Osteocyte (in vitro differentiated cells): Measurements from ENCODE around the gene RBM42. TPM values are rescaled to one million over a fixed set of nuclear protein-coding genes. Genes with fewer than 3 reads are reported as not detected.
"Not testable (repeated sequence)": the region's sequence is repeated elsewhere in the genome, so short reads cannot be mapped to it uniquely, and the experiment has no call there.

Experiments
- DNase-seq: peaks from one replicate; pipeline ENCODE4 v3.0.0; 2021; ENCODE audit warnings: mixed read lengths; ENCODE audit not compliant: unreplicated experiment; ENCODE audit errors: extremely low spot score
- H3K27ac Mint-ChIP-seq: one replicate; pipeline ENCODE4 v1.8.0; 2021; ENCODE audit warnings: mild to moderate bottlenecking, mixed read lengths; ENCODE audit not compliant: unreplicated experiment
- H3K27me3 Mint-ChIP-seq: one replicate; pipeline ENCODE4 v1.8.0; 2021; ENCODE audit warnings: mixed read lengths; ENCODE audit not compliant: unreplicated experiment
- H3K36me3 Mint-ChIP-seq: one replicate; pipeline ENCODE4 v1.8.0; 2021; ENCODE audit warnings: mixed read lengths; ENCODE audit not compliant: unreplicated experiment
- H3K4me1 Mint-ChIP-seq: one replicate; pipeline ENCODE4 v1.8.0; 2021; ENCODE audit warnings: mixed read lengths; ENCODE audit not compliant: unreplicated experiment
- H3K4me3 Mint-ChIP-seq: one replicate; pipeline ENCODE4 v1.8.0; 2021; ENCODE audit warnings: mild to moderate bottlenecking, moderate library complexity, mixed read lengths; ENCODE audit not compliant: unreplicated experiment
- H3K9me3 Mint-ChIP-seq: one replicate; pipeline ENCODE4 v1.8.0; 2021; ENCODE audit warnings: mixed read lengths; ENCODE audit not compliant: unreplicated experiment
- total RNA-seq: library from RNA; stranded (reverse); gene quantifications from 2 replicates; pipeline ENCODE4 v1.2.1, GENCODE V29; 2021
- TF ChIP-seq, protein P1 (sequence below): fragments of 200-600 bp; sonication (generic); IDR thresholded peaks from 2 replicates; pipeline ENCODE4 v1.5.0; 2021; ENCODE audit warnings: antibody characterized with exemption, mild to moderate bottlenecking, moderate library complexity

Gene RBM42
- total RNA-seq, 1 donor from 2014 or later: 95.3 TPM

DNA sequence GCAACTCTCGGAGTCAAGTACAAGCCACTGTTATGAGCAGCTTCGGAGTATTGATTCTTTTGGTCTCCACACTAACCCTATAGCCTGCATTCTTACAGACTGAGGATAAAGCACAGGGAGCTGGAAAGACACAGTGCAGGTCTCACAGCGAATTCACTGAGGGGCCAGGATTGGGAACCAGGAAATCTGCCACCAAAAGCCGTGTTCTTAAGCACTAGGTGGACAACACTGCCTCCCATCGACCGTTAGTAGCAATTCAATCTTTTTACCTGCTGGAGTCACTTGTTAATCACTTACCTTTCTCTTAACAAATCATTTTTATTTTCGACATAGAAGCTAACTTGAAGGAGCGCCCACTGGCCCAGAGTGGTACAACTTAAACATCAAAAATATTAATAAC is 36.6 kb upstream of the RBM42 start:
- H3K27ac Mint-ChIP-seq: no peak overlapping the region
- no peak overlapping the region for H3K4me3 Mint-ChIP-seq
- H3K27me3 Mint-ChIP-seq: peaks cover 10% of the 10 kb centered on the region
- no peaks in the 10 kb centered on the region for H3K36me3 Mint-ChIP-seq
- no peak for DNase-seq
- no peaks in the 10 kb centered on the region for H3K9me3 Mint-ChIP-seq
- TF ChIP-seq, protein P1, sequence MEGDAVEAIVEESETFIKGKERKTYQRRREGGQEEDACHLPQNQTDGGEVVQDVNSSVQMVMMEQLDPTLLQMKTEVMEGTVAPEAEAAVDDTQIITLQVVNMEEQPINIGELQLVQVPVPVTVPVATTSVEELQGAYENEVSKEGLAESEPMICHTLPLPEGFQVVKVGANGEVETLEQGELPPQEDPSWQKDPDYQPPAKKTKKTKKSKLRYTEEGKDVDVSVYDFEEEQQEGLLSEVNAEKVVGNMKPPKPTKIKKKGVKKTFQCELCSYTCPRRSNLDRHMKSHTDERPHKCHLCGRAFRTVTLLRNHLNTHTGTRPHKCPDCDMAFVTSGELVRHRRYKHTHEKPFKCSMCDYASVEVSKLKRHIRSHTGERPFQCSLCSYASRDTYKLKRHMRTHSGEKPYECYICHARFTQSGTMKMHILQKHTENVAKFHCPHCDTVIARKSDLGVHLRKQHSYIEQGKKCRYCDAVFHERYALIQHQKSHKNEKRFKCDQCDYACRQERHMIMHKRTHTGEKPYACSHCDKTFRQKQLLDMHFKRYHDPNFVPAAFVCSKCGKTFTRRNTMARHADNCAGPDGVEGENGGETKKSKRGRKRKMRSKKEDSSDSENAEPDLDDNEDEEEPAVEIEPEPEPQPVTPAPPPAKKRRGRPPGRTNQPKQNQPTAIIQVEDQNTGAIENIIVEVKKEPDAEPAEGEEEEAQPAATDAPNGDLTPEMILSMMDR: peak; percentile 50
- H3K4me1 Mint-ChIP-seq: peaks cover 3% of the 10 kb centered on the region

DNA sequence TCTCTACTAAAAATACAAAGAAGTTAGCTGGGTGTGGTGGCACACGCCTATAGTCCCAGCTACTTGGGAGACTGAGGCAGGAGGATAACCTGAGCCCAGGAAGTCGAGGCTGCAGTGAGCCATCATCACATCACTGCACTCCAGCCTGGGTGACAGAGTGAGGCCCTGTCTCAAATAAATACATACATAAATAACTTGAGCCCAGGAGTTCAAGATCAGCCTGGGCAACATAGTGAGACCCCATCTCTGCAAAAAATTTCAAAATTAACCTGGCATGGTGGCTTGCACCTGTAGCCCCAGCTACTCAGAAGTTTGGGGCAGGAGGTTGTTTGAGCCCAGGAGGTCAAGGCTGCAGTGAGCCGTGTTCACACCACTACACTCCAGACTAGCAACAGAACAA is 33.8 kb upstream of the RBM42 start:
- not testable (repeated sequence) for H3K4me3 Mint-ChIP-seq, H3K9me3 Mint-ChIP-seq, DNase-seq, H3K4me1 Mint-ChIP-seq, H3K36me3 Mint-ChIP-seq, H3K27ac Mint-ChIP-seq, H3K27me3 Mint-ChIP-seq

DNA sequence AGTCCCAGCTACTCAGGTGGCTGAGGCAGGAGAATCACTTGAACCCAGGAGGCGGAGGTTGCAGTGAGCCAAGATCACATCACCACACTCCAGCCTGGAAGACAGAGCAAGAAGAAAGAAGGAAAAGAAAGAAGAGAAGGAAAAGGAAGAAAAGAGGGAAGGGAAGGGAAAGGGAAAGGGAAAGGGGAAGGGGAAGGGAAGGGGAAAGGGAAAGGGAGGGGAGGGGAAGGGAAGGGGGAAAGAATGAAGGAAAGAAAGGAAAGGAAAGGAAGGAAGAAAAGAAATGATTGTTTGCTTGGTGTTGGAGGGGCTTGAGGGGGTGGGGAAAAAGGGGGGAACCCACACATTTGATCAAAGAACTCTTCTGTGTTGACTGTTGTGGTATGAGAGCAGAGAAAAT is 32.9 kb upstream of the RBM42 start:
- Mint-ChIP-seq H3K36me3 (no peaks in the 10 kb centered on the region), H3K4me1 (peaks cover 1% of the 10 kb centered on the region), H3K4me3 (no peak overlapping the region), H3K9me3 (no peaks in the 10 kb centered on the region), H3K27ac (no peak overlapping the region), H3K27me3 (peaks cover 8% of the 10 kb centered on the region)
- DNase-seq: no peak
- TF ChIP-seq, protein P1: no peak

DNA sequence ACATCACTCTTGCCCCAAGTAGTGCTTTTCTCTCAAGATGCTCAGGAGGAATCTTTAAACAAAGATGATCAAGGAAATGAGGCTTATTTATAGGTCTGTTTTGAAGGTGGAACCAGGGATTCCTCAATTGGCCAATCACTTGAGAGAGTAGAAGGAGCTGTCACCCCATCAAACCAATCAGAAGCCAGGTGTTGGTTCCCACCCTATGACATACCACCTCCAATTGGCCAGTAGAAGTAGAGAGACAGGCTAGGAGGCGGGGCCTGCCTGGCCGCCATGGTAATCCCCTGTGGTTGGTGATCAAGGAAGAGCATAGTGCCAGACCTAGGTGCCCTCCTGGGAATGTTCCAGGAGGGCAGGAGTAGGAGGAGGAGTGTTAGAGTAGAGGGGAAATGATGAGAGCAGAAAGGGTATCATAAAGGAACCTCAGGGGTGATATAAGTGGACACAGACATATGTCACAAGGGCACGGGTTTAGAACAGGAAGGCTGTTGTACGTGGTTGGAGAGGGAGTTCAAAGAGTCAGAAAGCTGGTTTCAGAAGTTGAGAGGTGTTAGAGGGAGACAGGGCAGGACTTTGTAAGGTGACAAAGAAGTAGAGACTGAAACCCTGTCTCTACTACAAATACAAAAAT is 32.4 kb upstream of the RBM42 start:
- no peak for DNase-seq
- TF ChIP-seq, protein P1: no peak

DNA sequence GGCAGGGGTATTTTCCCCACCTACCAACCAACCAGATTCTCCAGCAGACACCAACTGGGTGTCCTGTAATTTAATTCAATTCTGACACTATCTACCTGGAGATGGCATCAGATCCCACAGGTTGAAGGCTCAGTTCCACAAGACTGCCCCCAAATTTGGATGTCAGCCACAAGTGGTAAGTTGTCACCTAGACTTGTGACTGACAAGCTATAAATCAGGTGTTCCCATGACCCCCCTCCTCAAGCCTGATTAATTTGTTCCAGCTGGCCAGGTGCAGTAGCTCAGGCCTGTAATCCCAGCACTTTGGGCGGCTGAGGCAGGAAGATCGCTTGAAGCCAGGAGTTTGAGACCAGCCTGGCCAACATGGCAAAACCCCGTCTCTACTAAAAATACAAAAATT is 26.9 kb upstream of the RBM42 start:
- no peaks in the 10 kb centered on the region for H3K9me3 Mint-ChIP-seq
- peaks cover 1% of the 10 kb centered on the region for H3K4me1 Mint-ChIP-seq
- peaks cover 7% of the 10 kb centered on the region for H3K27me3 Mint-ChIP-seq
- DNase-seq: no peak
- no peak overlapping the region for H3K4me3 Mint-ChIP-seq
- H3K27ac Mint-ChIP-seq: no peak overlapping the region
- TF ChIP-seq, protein P1: no peak
- no peaks in the 10 kb centered on the region for H3K36me3 Mint-ChIP-seq

More for the DNA sequence above, 32.4 kb upstream of the RBM42 start:
- Mint-ChIP-seq H3K27me3 (peaks cover 8% of the 10 kb centered on the region), H3K9me3 (no peaks in the 10 kb centered on the region), H3K27ac (no peak overlapping the region), H3K4me1 (peaks cover 1% of the 10 kb centered on the region), H3K4me3 (no peak overlapping the region), H3K36me3 (no peaks in the 10 kb centered on the region)

DNA sequence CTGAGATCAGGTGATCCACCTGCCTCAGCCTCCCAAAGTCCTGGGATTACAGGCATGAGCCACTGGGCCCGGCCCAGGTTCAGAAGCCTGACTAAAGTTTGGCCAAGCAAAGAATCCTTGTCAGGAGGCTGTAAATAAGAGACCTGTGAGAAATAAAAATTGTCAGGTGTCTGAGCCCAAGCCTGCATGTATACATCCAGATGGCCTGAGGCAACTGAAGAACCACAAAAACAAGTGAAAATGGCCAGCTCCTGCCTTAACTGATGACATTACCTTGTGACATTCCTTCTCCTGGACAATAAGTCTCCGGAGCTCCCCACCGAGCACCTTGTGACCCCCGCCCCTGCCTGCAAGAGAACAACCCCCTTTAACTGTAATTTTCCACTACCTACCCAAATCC is 24.4 kb upstream of the RBM42 start:
- not testable (repeated sequence) for H3K27me3 Mint-ChIP-seq

DNA sequence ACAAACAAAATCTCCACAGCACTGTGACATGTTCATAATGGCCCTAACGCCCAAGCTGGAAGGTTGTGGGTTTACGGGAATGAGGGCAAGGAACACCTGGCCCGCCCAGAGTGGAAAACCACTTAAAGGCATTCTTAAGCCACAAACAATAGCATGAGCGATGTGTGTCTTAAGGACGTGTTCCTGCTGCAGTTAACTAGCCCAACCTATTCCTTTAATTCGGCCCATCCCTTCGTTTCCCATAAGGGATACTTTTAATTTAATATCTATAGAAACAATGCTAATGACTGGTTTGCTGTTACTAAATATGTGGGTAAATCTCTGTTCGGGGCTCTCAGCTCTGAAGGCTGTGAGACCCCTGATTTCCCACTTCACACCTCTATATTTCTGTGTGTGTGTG is 21.7 kb upstream of the RBM42 start:
- H3K4me1 Mint-ChIP-seq, DNase-seq: not testable (repeated sequence)

More for the DNA sequence above, 24.4 kb upstream of the RBM42 start:
- H3K4me3 Mint-ChIP-seq, H3K36me3 Mint-ChIP-seq, H3K4me1 Mint-ChIP-seq, DNase-seq, H3K27ac Mint-ChIP-seq: not testable (repeated sequence)
- peaks cover 13% of the 10 kb centered on the region for H3K9me3 Mint-ChIP-seq

More for the DNA sequence above, 21.7 kb upstream of the RBM42 start:
- not testable (repeated sequence) for H3K4me3 Mint-ChIP-seq, H3K27ac Mint-ChIP-seq, H3K27me3 Mint-ChIP-seq, H3K36me3 Mint-ChIP-seq
- H3K9me3 Mint-ChIP-seq: peaks cover 13% of the 10 kb centered on the region
